NCI-H748 (cell line): Measurements from ENCODE around the gene HIVEP3.

Experiments
- DNase-seq: peaks from one replicate; lab custom pipeline; 2025; ENCODE audit not compliant: unreplicated experiment; lab: John Stamatoyannopoulos, UW

The HIVEP3 gene

DNA sequence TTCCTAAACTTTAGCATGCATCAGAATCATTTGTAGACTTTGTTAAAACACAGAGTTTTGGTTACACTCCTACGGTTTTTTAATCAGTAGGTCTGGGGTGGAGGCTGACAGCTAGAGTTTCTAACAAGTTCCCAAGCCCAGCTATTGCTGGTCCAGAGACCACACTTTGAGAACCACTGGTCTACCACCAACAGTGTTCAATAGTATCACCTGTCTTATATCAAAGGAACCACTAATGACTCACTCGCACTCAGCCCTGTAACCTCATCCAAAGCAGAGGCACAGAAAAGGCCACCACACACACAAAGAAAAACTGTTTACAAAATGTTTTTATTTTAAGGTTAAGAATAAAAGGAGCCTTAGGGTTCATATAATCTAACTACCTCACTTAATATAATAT is 68.7 kb downstream of the HIVEP3 start:
- no peak for DNase-seq

DNA sequence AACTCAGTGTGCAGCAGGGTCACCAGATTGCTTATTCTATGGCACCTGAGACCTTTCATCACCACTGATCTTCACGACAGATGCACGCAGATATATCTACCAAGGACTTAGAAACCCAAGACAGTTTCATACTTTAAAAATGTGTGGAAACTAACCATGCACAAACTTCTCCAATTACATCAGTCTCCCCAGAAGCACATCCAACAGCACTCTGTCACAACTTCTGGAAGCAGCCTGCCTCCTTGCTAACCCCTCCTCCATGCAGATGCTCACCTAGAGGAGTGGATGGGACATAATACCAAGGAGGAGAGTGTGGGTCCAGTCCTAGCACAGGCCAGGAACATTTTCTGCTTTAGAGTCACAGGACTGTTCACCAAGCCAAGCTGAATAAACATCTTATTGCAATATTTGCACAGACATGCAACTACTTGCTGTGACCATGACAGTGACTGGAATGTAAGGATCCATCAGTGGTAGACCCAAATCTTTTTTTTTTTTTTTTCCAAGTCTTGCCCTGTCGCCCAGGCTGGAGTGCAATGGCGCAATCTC is 69.4 kb downstream of the HIVEP3 start:
- no peak for DNase-seq

DNA sequence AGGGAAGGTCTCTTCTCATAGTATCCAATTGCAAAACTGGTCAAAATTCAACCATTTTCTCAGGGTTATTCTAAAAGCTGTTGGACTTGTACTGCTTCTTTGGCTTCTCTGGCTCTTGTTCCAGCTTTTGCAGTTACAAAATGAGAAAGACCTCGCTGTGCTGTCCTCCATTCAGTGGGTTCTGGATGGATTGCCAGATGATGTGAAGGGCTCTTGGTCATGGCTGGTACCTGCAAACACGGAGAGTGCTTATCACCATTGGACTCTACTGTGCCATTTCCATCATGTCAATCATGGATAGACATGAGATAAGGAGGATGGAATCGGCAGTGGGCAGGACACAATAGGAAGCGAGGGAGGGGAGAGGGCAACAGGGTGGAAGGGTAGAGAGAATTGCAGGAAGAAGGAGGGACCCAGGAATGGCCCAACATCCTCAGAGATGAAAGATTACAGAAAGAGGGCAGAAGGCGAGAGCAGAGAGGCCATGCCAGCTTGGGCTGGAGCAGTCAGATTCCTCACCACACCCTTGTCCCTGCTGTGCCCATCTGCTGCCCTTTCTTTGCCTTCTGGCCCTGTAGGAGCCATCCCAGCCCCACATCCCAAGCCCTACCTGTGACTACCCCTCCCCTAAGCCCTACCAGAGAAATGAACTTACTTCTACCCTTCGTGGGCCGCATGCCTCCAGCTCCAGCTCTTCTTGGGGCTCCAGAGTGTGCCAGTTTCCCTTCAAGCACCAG is 70.3 kb downstream of the HIVEP3 start:
- no peak for DNase-seq

DNA sequence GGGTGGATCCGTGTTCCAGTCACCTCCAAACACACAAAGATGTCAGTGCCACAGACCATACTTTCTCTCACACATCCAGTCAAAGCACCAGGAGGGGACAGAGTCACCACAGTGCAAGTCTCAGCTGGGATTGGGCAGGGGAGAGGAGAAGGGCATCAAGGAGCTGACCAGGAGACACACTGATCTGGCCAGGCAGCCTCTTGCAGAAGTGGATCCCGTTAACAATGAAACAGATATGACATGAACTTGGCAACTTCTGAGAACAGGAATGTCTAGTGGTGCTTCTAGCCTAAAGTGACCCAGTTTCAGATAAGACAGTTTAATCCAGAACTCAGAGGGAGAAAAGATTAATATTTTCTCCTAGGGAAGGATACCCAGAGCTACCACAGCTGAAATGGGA is 71.0 kb downstream of the HIVEP3 start:
- DNase-seq: no peak

DNA sequence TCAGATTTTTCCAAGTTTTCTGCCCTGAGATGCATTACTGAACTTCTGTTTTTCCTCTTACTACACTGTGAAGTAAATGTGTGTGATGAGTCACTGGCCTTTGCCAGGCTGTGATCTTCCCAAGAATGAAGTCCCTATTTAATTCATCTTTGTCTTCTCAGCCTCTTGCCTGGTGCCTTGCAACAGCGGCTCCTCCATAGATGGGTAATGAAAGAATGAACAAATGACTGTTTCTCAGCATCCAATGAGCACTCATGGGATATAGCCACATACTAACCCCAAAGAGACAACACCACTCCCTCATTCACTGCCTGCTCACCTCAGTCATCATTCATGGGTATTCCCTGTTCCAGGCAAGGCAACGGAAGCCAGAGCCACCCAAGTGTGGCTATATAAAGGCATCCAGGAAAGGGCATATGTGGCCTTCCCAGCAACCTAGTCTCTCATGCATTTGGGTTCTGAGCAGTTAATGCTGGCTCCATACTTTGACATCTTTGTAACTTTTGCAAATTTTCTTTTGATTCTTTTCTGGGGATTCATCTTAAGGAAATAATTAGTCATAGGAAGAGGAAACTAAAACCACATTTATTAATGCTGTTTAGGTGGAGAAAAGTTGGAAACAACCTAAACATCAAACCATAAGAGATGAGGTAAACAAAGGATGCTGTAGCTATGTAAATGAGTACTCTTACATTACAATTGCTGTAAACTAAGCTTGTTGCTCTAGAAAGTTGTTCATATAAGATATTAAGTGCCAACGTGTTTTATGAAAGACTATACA is 71.9 kb downstream of the HIVEP3 start:
- DNase-seq: no peak

DNA sequence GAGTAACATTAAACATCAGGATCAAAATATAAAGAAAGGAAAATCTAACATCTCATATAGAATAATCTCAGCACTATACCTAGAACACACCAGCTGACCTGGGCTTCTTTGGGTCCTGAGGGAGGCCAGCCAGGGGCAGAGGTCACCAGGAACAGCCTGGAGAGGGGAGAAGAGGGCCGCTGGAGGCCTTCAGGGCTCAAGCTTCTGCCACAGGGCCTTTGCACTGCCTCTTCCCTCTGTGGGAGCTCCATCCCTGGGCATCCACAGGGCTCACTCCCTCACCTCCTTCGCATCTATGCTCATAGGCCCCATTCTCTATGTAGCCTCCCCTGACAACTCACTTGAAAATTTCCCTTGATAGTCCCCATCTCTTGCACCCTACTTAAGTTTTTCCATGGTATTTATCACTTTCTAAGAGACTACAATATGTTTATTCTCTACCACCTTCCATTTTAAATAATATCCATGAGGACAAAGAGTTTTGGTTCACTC is 73.9 kb downstream of the HIVEP3 start:
- DNase-seq: no peak

DNA sequence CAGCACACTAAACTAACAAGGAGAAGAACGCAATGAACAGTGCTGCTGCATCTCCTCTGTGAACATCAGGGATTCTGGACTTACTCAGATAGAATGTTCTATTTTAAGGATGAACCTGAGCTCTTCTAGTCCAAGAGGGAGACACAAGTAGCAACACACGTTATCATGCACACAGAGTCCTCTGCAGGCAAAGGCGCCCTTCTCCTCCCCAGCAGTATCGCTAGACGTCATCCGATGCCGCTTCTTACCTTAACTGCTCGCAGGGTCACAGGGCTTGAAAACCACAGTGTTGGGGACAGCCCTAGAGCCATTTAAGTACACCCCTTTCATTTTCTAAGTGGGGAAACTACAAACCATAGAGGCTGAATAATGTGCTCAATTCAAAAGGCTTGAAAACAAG is 74.5 kb downstream of the HIVEP3 start:
- peak; percentile 66 for DNase-seq

DNA sequence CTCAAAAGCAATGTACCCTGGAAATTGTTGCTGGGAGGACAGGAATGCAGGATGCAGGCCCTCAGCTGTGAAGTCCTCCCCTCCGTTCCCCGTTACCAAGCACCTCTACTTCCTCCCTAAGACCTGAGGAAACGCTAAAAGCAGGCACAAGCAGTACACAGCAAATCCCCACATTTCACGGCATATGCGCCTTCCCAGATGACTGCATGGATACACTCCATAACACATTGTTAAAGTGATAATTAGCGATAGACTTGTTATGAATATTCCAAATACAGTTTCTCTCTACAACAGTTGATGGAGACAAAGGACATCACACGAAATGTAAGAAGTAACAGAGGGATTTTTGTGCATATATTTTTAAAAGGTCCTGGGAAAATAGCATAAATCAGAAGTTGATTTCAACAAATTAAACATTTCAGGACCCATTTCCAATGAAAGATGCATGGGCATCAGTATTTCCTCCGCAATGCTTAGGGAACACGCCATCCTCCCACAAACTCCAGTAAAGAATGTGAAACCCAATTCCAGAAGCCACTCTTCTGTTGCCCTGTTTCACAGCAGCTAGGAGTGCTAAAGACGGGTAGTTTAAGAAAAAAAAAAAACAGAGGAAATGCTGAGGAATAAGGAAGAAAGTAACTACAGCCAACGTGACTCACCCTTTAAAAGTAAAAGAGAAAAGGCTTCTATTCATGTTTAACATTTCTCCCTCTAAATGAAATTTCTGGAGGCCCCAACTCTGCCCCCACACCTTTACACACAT is 75.5 kb downstream of the HIVEP3 start:
- DNase-seq: no peak

DNA sequence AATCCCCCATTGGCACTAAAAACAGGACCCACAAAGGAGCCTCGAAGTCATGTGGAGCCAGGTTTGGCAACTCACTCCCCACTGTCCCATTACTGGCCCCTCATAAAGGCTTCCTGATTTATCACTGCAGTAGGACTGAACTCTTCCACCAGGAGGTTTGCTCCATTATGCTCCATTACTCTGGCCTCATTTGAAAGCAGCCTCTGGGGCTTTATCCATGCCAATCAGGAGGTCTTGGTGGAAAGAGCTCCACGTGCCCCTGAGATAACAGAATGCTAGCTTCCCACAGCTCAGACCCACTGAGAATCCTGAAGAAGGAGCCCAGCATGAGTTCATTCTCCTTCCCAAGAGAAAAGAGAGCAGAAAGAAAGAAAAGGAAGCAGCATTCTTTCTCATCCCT is 76.4 kb downstream of the HIVEP3 start:
- DNase-seq: peak; percentile 61

DNA sequence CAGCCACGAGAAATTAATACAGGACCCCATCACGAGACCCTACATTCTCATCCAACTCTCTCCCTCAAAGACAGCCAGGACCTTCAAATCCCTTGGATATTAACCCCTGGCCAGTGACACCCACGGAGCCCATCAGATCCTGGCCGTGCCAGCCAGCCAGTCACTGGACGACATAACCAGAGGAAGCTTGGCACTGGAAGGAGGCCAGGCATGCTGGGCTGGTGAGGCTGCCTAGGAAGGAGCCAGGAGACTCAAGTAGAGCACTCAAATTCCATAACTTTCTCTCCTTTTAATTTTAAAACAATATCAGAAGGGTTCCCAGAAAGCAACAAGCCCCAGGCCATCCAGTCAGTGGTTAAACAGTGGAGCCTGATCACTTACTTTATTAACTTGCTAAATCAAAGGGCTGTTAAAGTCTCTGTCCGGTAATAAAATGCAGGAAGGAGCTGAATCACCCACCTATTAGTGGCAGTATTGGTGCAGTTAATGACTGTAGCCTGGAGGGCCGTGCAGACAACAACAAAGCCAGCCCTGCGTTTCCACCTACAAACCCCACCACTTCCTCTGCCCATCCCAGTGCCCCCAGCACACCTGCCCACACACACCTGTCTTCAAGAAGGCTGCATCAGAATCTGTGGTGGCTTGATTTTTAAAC is 78.0 kb downstream of the HIVEP3 start:
- peak; percentile 97 for DNase-seq

DNA sequence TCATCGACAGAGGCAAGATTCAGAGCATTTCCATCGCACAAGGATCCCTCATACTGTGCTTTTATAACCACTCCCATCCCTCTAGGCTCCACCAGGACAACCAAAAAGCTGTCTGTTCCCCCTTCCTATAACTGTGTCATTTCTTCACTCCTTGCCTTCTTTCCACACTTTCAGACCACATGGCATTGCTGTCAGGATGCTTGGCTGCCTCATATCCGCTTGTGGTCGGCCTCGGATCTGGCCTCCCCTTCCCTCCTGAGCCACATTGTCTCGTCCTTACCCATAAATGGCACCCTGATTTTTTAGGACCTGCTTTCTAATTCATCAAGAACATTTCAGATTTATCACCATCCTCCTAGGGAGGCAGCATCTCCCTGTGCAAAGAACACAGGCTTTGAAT is 80.5 kb downstream of the HIVEP3 start:
- DNase-seq: no peak

DNA sequence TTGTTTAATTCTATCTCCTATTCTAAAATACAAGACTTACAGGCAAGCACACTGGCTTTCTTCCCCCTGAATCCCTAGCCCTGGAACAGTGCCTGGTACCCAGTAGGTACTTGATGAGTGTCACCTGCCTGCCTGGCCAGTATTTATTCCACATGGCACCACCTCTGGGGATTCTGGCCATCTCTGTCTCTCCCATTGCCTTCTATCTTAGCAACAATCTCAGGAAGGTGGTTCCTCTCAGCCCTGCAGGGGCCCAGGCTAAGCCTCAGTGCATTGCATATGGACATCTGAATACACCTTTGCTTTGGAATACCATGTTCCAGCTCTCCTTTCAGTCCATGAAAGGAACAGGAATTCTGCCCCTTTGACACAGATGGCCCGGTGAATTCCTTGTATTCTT is 81.0 kb downstream of the HIVEP3 start:
- no peak for DNase-seq

DNA sequence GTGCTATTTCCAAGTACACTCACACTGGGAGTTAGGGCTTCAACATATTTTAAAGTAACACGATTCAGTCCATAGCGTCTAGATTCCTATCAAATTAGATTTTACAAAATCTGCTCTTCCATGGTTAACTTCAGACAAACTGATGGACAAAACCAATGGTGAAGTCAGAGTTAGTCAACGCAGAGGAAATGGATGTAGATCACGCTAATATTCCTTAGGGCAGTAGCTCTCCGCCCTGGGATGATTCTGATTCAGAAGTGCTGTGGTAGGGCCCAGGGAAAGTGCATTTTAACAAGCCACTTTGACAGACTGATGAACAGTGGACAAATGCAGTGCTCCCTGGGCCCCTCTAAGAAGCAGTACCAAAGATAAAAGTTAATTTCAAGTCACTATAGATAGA is 83.2 kb downstream of the HIVEP3 start:
- no peak for DNase-seq

DNA sequence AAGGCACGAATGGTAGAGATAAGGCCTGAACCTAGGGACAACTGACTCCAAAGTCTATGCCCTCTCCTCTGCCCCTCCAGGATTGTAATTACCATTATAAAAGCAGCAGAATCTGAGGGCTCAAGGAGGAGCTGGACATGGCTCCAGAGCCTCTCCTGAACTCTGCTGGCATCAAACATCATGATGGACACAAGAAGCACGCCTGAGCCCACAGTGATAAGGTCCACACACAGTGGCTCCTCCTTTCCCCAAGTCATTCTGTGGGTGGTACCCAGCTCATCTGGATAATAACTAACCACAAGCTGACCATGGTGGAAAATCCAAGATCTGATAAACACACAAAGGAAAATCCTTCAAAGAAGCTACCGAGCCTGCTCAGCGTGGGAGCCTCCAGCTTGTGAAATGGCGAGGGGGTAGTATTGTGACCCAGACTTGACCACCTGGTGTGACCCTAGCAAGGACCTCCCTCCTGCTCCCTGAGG is 85.2 kb downstream of the HIVEP3 start:
- DNase-seq: no peak

DNA sequence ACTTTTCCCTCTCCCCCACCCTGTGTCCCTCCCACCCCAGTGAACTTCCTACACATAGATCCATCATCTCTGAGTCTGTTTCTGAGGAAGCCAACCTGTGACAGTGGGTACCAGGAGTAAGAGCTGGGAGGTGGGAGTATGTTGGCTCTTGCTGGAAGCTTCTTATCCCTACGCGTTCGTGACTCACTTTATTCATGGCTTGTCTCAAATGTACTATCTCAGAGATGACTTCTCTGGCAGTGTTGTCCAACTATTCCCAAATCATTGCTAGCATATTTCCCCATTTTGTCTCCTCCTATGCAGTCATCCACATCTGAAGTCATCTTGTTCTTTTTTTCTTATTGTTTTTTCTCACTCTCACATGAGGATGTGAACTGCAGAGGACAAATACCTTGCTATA is 88.0 kb downstream of the HIVEP3 start:
- no peak for DNase-seq

DNA sequence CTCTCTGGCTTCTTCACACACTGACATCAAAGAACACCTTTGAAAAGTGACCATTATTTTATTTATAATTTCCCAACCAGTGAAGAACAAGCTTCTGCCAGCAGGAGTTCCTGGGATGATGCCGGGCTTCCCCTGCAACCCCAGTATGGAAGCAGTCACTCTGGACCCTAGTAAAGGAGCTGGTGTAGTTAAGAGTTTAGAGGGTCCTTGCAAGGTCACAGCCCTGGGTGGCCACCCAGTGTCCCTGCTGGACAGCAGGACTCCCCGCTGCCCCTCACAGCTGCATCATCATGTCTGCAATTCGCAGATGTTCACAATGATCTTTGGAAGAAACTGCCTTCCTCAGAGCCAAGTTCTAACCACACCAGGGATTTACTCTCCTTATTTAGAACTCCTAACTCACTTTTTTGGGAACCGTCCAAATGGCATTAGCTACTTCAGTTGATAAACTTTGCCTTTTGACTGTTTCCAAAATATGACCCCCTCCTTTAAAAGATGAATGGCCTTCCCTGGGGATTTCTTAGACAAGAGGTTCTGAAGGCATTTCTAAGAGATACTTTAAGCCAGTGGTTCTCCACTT is 90.6 kb downstream of the HIVEP3 start:
- DNase-seq: no peak

DNA sequence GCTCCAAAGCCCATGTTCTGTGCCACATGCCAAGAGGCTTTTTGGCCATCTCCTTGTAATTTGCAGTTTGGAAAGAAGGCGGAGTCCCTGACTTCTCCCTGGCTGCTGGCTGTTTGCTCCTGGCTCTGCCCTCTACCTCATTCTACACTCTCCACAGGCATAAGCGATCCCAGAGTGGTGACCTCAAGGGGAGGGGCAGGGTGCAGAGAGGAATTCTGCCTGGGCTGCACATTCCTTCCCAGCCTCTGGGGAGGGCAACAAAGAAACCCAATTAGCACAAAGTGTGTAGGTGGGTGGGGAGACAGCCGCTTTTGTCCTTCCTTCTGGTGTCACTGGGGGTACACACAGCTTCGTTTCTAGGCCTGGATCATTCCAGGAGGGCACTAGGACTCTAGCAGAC is 95.3 kb downstream of the HIVEP3 start:
- no peak for DNase-seq

DNA sequence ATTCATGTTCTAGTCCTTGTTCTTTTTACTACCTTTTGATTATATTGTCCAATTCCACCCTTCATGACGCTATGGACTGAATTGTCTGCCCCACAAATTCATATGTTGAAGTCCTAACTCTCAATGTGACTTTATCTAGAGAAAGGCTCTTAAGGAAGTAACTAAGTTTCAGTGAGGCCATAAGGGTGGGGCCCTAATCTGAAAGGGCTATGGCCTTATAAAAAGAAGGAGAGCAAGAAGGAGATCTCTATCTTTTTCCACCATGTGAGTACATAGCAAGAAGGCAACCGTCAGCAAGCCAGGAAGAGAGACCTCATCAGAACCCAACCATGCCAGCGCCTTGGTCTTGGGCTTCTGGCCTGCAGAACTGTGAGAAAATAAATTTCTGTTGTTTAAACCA is 95.9 kb downstream of the HIVEP3 start:
- DNase-seq: no peak

DNA sequence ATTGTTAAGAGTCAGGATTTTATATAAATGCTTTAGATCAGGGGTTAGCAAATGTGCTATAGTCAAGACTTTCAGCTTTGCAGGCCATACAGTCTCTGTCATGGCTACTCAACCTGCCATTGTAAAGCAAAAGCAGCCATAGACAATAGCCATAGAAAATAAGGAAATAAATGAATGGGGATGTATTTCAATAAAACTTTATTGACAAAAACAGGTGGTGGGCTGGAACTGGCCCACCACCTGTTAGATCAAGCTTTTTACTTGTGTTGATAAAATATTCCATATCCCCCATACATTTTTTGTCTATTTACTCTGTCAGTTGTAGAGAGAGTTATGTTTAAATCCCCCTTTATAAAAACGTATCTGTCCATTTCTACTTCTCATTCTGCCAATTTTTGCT is 98.9 kb downstream of the HIVEP3 start:
- DNase-seq: no peak

DNA sequence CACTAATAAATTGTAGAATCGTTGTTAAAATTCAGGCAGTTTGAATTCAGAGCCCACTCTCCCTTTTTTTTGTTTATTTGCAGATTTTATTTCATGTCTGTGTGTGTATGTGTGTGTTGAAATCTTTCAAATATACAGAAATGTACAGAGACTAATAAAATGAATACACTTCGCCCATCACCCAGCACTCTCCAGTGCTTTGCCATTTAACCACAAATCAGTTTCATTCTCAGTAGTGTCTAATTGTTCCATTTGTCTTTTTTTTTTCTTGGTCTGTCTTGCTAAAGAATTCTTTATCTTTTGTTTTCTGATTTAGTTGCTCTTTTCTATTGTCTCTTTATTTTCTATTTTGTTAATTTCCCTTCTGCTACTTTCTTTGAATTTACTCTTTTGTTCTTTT is 99.7 kb downstream of the HIVEP3 start:
- no peak for DNase-seq
